ENCODE results near the gene FAM53A. TPM values are rescaled to one million over a fixed set of nuclear protein-coding genes. Genes with fewer than 3 reads are reported as not detected.

Gene FAM53A
- total RNA-seq, 4 donors from 2014 or later: 0.22 to 2.5 (median 0.47) TPM

GRCh38 chr4:1592068-1592708 is 91.9 kb downstream of the FAM53A start:
- peaks cover 0 to 29% (median 24%) of the 10 kb centered on the region in 3 donors for H3K9me3 ChIP-seq
- WGBS, 2 donors: 49 to 82% methylated on average over 5 to 19 of the region's 36 CpGs
- no peak overlapping the region for H3K27ac ChIP-seq
- TF ChIP-seq POLR2A (IDR thresholded peaks at IDR 0.05): no peak
- TF ChIP-seq CTCF (IDR thresholded peaks at IDR 0.05): no peak
- peaks cover 0 to 31% (median 0%) of the 10 kb centered on the region in 4 donors for H3K27me3 ChIP-seq
- intact Hi-C loops (cut with DNase I): no loop called here
- H3K4me3 ChIP-seq: no peak overlapping the region
- no peaks in the 10 kb centered on the region for H3K4me1 ChIP-seq
- no peaks in the 10 kb centered on the region for H3K36me3 ChIP-seq
- no peak for DNase-seq

GRCh38 chr4:1591107-1591506 is 93.0 kb downstream of the FAM53A start:
- Histone ChIP-seq H3K4me1 (no peaks in the 10 kb centered on the region), H3K4me3 (no peak overlapping the region), H3K27me3 (peaks cover 0 to 22% (median 0%) of the 10 kb centered on the region in 4 donors), H3K36me3 (no peaks in the 10 kb centered on the region), H3K27ac (no peak overlapping the region), H3K9me3 (peaks cover 0 to 29% (median 24%) of the 10 kb centered on the region in 3 donors)
- TF ChIP-seq POLR2A (IDR thresholded peaks at IDR 0.05) (no peak), CTCF (IDR thresholded peaks at IDR 0.05) (no peak)
- intact Hi-C loops (cut with DNase I): no loop called here
- no peak for DNase-seq
- 86 to 98% methylated on average over 2 to 3 of the region's 3 CpGs for WGBS, 2 donors

GRCh38 chr4:1590244-1590643 is 93.9 kb downstream of the FAM53A start:
- no peak overlapping the region for H3K27ac ChIP-seq
- WGBS, 2 donors: 58 to 67% methylated on average over 4 of the region's 4 CpGs
- H3K27me3 ChIP-seq: peaks cover 0 to 14% (median 0%) of the 10 kb centered on the region in 4 donors
- no peak for DNase-seq
- peaks cover 0 to 29% (median 24%) of the 10 kb centered on the region in 3 donors for H3K9me3 ChIP-seq
- H3K36me3 ChIP-seq: no peaks in the 10 kb centered on the region
- TF ChIP-seq POLR2A (IDR thresholded peaks at IDR 0.05): no peak
- H3K4me1 ChIP-seq: no peaks in the 10 kb centered on the region
- intact Hi-C loops (cut with DNase I): no loop called here
- H3K4me3 ChIP-seq: no peak overlapping the region

Small RNA genes within 50 kb of the gene (small RNA-seq; reads per million reads assigned to genes)
- 0 reads per million in 4 donors for gene RF00019

Other genes with a start within 250 kb of the FAM53A start
- gene SLBP, start 28.0 kb upstream of the FAM53A start, total RNA-seq: 10 to 100 TPM; 32.4 to 60.1 (median 48.6) TPM
- 10 to 100 TPM; 30.4 to 47.5 (median 38.3) TPM for gene TMEM129, start 37.0 kb upstream of the FAM53A start, total RNA-seq
- 10 to 100 TPM; 14.9 to 41.3 (median 19.6) TPM for gene TACC3, start 37.2 kb upstream of the FAM53A start, total RNA-seq
- 100 to 1,000 TPM; 175 to 307 (median 223) TPM for gene FGFR3, start 109.0 kb upstream of the FAM53A start, total RNA-seq
- gene LETM1, start 171.8 kb upstream of the FAM53A start, total RNA-seq: 10 to 100 TPM; 40.6 to 85.6 (median 72.8) TPM
- 10 to 100 TPM; 31.9 to 36.4 (median 34.5) TPM for gene NSD2, start 187.1 kb upstream of the FAM53A start, total RNA-seq